Naive thymus-derived CD4-positive, alpha-beta T cell (primary cell): ENCODE data around the gene COL27A1. TPM values are rescaled to one million over a fixed set of nuclear protein-coding genes. Genes with fewer than 3 reads are reported as not detected.

Source experiments
- ATAC-seq: fragments of 150-1000 bp; cut with Tn5 transposase; 2 replicates; pipeline ENCODE4 v1.10.0; 2021; ENCODE audit warnings: mild to moderate bottlenecking, moderate library complexity
- CTCF ChIA-PET: fragments of 350-600 bp; sonication (Branson Sonifier 250); formaldehyde crosslinking; loops from one replicate; lab custom pipeline; 2021; ENCODE audit warnings: antibody characterized with exemption; lab: Charles Lee
- POLR2A ChIA-PET: fragments of 350-600 bp; sonication (Branson Sonifier 250); formaldehyde crosslinking; loops from one replicate; lab custom pipeline; 2021; ENCODE audit warnings: antibody characterized with exemption, inconsistent platforms; lab: Charles Lee
- DNase-seq, 9 donors: peaks; one replicate each; pipeline versions ENCODE4 v3.0.0 to v3.0.0-alpha.2; 2020 to 2022; ENCODE audit warnings: mixed read lengths in 1 of 9
- H3K27ac ChIP-seq: one replicate; pipeline ENCODE4 v1.7.0; 2013; ENCODE audit warnings: mild to moderate bottlenecking, low read depth, low read length, moderate library complexity
- H3K27me3 ChIP-seq, 2 donors: one replicate each; pipeline ENCODE4 v1.7.0; 2013; ENCODE audit warnings: low read length in 2 of 2, mild to moderate bottlenecking in 2 of 2, moderate library complexity in 2 of 2; ENCODE audit not compliant: control insufficient read depth in 2 of 2, insufficient read depth in 2 of 2
- H3K36me3 ChIP-seq, 3 experiments: 1 replicate in 2 of 3; 2 replicates in 1 of 3; pipeline ENCODE4 v1.7.0; 2013; ENCODE audit warnings: low read length in 3 of 3, mild to moderate bottlenecking in 3 of 3, moderate library complexity in 1 of 3; ENCODE audit not compliant: insufficient read depth in 3 of 3, control insufficient read depth in 2 of 3
- H3K4me1 ChIP-seq, 2 donors: one replicate each; pipeline ENCODE4 v1.7.0; 2013; ENCODE audit warnings: low read length in 2 of 2, mild to moderate bottlenecking in 2 of 2, moderate library complexity in 1 of 2; ENCODE audit not compliant: control insufficient read depth in 2 of 2, insufficient read depth in 2 of 2
- H3K4me3 ChIP-seq: 2 replicates; pipeline ENCODE4 v1.7.0; 2013; ENCODE audit warnings: mild to moderate bottlenecking, low read length
- H3K9me3 ChIP-seq, 3 experiments: 1 replicate in 2 of 3; 2 replicates in 1 of 3; pipeline ENCODE4 v1.7.0; 2013; ENCODE audit warnings: low read length in 3 of 3; ENCODE audit not compliant: control insufficient read depth in 2 of 3
- H3K27ac Mint-ChIP-seq, 9 donors: one replicate each; pipeline ENCODE4 v1.8.0; 2020 to 2022; ENCODE audit warnings: mixed read lengths in 9 of 9, mild to moderate bottlenecking in 8 of 9, moderate library complexity in 5 of 9, inconsistent platforms in 2 of 9
- H3K27me3 Mint-ChIP-seq, 5 donors: one replicate each; pipeline ENCODE4 v1.8.0; 2021 to 2022; ENCODE audit warnings: mixed read lengths in 5 of 5, mild to moderate bottlenecking in 1 of 5
- H3K36me3 Mint-ChIP-seq, 5 donors: one replicate each; pipeline ENCODE4 v1.8.0; 2020 to 2022; ENCODE audit warnings: mixed read lengths in 5 of 5, mild to moderate bottlenecking in 3 of 5, inconsistent platforms in 1 of 5
- H3K4me1 Mint-ChIP-seq, 7 donors: one replicate each; pipeline ENCODE4 v1.8.0; 2020 to 2022; ENCODE audit warnings: mixed read lengths in 7 of 7, mild to moderate bottlenecking in 3 of 7, inconsistent platforms in 1 of 7
- H3K4me3 Mint-ChIP-seq, 10 donors: one replicate each; pipeline ENCODE4 v1.8.0; 2020 to 2022; ENCODE audit warnings: mild to moderate bottlenecking in 10 of 10, mixed read lengths in 10 of 10, moderate library complexity in 6 of 10, inconsistent platforms in 2 of 10
- H3K9me3 Mint-ChIP-seq, 11 donors: one replicate each; pipeline ENCODE4 v1.8.0; 2020 to 2022; ENCODE audit warnings: mixed read lengths in 11 of 11, mild to moderate bottlenecking in 4 of 11, inconsistent platforms in 1 of 11, moderate library complexity in 1 of 11
- intact Hi-C, 2 donors: fragments of 100-400 bp; cut with micrococcal nuclease; formaldehyde crosslinking; loops; one replicate each; pipeline ENCODE4 v1.15.1; 2023
- polyA plus RNA-seq, 2 donors: library from polyadenylated mRNA; unstranded; fragments of 300-500 nt; fragmentation: Illumina TruSeq; gene quantifications; one replicate each; pipeline ENCODE4 v1.2.3, GENCODE V29; 2021
- total RNA-seq, 6 experiments: library from RNA in 5 of 6; stranded (reverse) in 5 of 6; gene quantifications; 1 replicate in 5 of 6; 2 replicates in 1 of 6; pipeline ENCODE4 v1.2.3 and lab custom pipeline; 2021 to 2026

The COL27A1 gene
- total and polyA plus RNA-seq, 7 experiments from 2014 or later: 1.2 to 2.4 (median 1.9) TPM; not detected in 2

GRCh38 chr9:114123031-114123977 is 32.0 kb upstream of the COL27A1 start:
- intact Hi-C loops: no loop called here
- ATAC-seq: no peak

DNA sequence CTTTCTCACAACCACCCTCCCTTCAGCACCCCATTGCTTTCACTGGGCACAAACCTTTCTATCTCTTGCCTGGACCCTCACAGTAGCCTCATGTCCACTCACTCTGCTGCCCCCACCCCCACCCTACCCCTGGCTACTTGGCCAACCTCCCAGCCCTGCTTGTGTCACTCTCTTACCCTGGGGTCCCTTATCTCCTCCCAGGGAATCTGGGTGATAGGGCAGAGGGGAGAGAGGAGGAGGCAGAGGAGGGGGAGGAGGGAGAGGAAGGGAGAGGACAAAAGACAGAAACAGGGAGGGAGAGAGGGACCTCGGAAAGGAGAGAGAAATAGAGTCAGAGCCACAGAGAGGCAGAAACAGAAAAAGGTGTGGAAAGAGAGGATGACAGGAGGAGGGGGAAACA is 31.2 kb upstream of the COL27A1 start:
- intact Hi-C loops: no loop called here
- no peaks in the 10 kb centered on the region for H3K36me3 ChIP-seq
- ATAC-seq (no peak), DNase-seq (no peak)
- ChIA-PET POLR2A (no interaction called here), CTCF (no interaction called here)
- H3K27me3 ChIP-seq: no peaks in the 10 kb centered on the region
- H3K9me3 ChIP-seq: peaks cover 0 to 14% (median 0%) of the 10 kb centered on the region in 3 experiments
- peaks cover 0 to 17% (median 10%) of the 10 kb centered on the region in 11 donors for H3K9me3 Mint-ChIP-seq
- peak overlapping the region in 1 of 9 donors; percentile 12 for H3K27ac Mint-ChIP-seq
- peaks cover 0 to 2% (median 0%) of the 10 kb centered on the region in 7 donors for H3K4me1 Mint-ChIP-seq
- H3K4me1 ChIP-seq: no peaks in the 10 kb centered on the region
- H3K4me3 ChIP-seq: no peak overlapping the region
- H3K27ac ChIP-seq: no peak overlapping the region
- peaks cover 0 to 7% (median 0%) of the 10 kb centered on the region in 5 donors for H3K36me3 Mint-ChIP-seq
- no peak overlapping the region for H3K4me3 Mint-ChIP-seq
- H3K27me3 Mint-ChIP-seq: peaks cover 5 to 26% (median 14%) of the 10 kb centered on the region in 5 donors

More at GRCh38 chr9:114123031-114123977, 32.0 kb upstream of the COL27A1 start:
- peaks cover 0 to 14% (median 0%) of the 10 kb centered on the region in 3 experiments for H3K9me3 ChIP-seq
- ChIA-PET POLR2A (no interaction called here), CTCF (no interaction called here)
- no peak overlapping the region for H3K27ac ChIP-seq
- H3K4me1 ChIP-seq: no peaks in the 10 kb centered on the region
- Mint-ChIP-seq H3K4me1 (peaks cover 0 to 2% (median 0%) of the 10 kb centered on the region in 7 donors), H3K4me3 (no peak overlapping the region), H3K27me3 (peaks cover 4 to 24% (median 11%) of the 10 kb centered on the region in 5 donors), H3K27ac (no peak overlapping the region), H3K36me3 (peaks cover 0 to 6% (median 0%) of the 10 kb centered on the region in 5 donors), H3K9me3 (peaks cover 0 to 16% (median 6%) of the 10 kb centered on the region in 11 donors)
- H3K27me3 ChIP-seq: no peaks in the 10 kb centered on the region
- H3K36me3 ChIP-seq: no peaks in the 10 kb centered on the region
- DNase-seq: no peak
- no peak overlapping the region for H3K4me3 ChIP-seq

DNA sequence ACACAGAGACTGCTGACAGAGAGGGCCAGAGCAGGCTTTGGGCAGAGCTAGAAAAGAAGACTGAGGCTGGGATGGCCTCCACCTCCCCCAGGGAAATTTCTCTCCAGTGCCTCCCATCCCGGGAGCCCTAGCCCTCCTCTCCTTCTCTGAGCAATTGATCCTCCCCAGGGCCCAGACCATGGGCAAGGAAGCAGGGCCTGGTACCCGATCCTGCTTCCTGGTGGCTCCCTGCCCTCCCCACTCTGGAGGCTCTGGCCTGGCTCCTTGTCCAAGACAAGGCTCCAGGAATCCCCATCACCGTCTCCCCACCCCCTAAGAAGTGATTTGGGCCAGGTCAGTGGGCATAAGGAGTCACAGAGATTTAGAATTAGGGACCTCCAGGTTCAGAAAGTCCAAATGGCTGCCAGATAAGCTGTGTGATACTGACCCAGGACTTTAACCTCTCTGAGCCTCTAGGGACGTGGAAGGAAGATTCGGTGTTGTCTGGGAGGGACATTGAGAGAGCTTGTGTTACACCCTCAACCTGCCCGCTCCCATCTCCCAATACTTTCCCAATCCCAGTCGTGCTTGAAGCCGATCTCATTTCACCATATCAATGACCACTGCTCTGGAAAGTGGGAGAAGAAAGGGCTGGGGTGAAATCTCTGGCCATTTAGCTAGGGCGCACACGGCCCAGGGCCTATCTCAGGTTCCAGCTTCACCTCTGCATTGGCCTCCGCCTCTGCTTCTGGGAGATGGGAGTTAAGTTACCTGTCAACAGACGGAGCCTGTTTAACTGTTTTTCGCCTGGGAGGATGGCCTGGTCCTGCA is 30.5 kb upstream of the COL27A1 start:
- Mint-ChIP-seq H3K4me1 (peaks cover 0 to 2% (median 0%) of the 10 kb centered on the region in 7 donors), H3K4me3 (no peak overlapping the region), H3K9me3 (peaks cover 0 to 17% (median 10%) of the 10 kb centered on the region in 11 donors), H3K27ac (no peak overlapping the region), H3K27me3 (peaks cover 8 to 26% (median 15%) of the 10 kb centered on the region in 5 donors), H3K36me3 (peaks cover 0 to 7% (median 0%) of the 10 kb centered on the region in 5 donors)
- intact Hi-C loops: no loop called here
- ChIA-PET POLR2A (no interaction called here), CTCF (no interaction called here)
- DNase-seq (no peak), ATAC-seq (no peak)
- no peak overlapping the region for H3K27ac ChIP-seq
- H3K9me3 ChIP-seq: peaks cover 0 to 14% (median 0%) of the 10 kb centered on the region in 3 experiments
- no peaks in the 10 kb centered on the region for H3K27me3 ChIP-seq
- H3K36me3 ChIP-seq: no peaks in the 10 kb centered on the region
- no peak overlapping the region for H3K4me3 ChIP-seq
- no peaks in the 10 kb centered on the region for H3K4me1 ChIP-seq

DNA sequence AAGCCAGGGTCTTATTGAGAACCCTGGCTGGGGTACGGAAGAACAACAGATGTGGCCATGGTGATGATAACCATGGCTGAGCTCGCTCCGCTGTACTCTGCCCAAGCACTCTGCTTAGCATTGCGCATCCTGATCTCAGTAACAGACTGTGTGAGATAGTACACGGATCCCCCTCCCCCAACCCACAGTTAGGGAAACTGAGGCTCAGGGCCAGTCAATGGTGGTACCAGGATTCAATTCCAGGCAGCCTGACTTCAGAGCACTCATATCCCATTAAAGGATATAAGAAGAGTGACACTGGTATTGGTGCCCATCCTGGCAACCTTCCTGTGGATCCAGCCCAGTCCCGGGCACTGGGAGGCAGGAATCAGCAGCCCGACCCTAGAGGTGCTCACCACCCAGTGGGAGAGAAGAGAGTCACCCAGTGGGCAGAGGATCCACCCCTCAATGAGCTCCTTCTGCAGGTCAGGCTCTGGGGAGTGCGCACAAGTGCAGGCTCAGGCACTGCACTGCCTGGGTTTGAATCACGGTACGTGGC is 29.8 kb upstream of the COL27A1 start:
- ATAC-seq: no peak
- ChIA-PET CTCF (no interaction called here), POLR2A (no interaction called here)
- intact Hi-C loops: no loop called here
- peaks cover 0 to 7% (median 0%) of the 10 kb centered on the region in 5 donors for H3K36me3 Mint-ChIP-seq
- H3K27me3 Mint-ChIP-seq: peaks cover 8 to 25% (median 15%) of the 10 kb centered on the region in 5 donors
- Histone ChIP-seq H3K9me3 (peaks cover 0 to 14% (median 0%) of the 10 kb centered on the region in 3 experiments), H3K27me3 (no peaks in the 10 kb centered on the region), H3K4me1 (no peaks in the 10 kb centered on the region), H3K27ac (no peak overlapping the region), H3K36me3 (no peaks in the 10 kb centered on the region), H3K4me3 (no peak overlapping the region)
- no peak overlapping the region for H3K4me3 Mint-ChIP-seq
- no peak for DNase-seq
- H3K4me1 Mint-ChIP-seq: peaks cover 0 to 2% (median 0%) of the 10 kb centered on the region in 7 donors
- peaks cover 0 to 17% (median 10%) of the 10 kb centered on the region in 11 donors for H3K9me3 Mint-ChIP-seq
- no peak overlapping the region for H3K27ac Mint-ChIP-seq

DNA sequence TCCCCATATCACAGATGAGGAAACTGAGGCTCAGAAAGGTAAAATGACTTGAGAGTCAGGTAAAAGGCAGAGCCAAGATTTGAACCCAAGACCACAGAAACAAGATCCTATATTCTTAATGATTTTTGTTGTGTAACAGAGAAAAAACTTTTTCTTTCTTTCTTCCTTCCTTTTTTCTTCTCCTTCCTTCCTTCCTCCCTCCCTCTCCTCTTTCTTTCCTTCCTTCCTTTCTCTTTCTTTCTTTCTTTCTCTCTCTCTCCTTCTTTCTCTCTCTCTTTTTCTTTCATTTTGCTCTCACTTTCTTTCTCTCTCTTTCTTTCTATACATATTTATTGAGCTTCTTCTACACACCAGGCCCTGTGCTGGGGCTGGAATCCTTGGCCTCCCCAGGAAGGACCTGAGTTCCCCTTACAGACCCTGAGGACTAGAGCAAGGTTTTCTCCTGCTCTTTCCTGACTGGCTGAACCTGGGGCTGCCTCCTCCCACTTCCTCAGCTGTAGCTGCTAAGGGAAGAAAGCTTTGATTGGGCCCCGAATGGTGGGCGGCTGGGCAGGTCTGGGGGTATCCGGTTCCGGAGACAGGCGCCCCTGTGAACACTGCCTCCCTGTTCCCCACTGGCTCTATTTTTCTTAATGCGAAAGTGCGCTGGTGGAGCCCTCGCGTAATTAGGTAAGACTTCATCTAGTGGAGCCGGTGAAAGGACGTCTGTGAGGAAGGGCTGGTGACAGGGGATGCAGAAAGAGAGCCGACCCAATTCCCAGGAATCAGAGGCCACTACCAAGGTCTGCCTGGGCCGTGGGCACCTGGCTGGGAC is 28.9 kb upstream of the COL27A1 start:
- CTCF ChIA-PET: no interaction called here
- Mint-ChIP-seq H3K4me1 (peaks cover 0 to 2% (median 0%) of the 10 kb centered on the region in 7 donors), H3K4me3 (no peak overlapping the region), H3K9me3 (peaks cover 0 to 17% (median 10%) of the 10 kb centered on the region in 11 donors), H3K36me3 (peaks cover 0 to 7% (median 0%) of the 10 kb centered on the region in 5 donors), H3K27me3 (peaks cover 11 to 25% (median 17%) of the 10 kb centered on the region in 5 donors), H3K27ac (no peak overlapping the region)
- Histone ChIP-seq H3K27ac (no peak overlapping the region), H3K4me3 (no peak overlapping the region), H3K9me3 (peaks cover 0 to 14% (median 0%) of the 10 kb centered on the region in 3 experiments), H3K4me1 (no peaks in the 10 kb centered on the region), H3K36me3 (no peaks in the 10 kb centered on the region), H3K27me3 (no peaks in the 10 kb centered on the region)
- DNase-seq (no peak), ATAC-seq (no peak)
- intact Hi-C loops: no loop called here
- POLR2A ChIA-PET: no interaction called here
